ENCODE results near the gene SASH3.

Gene SASH3

GRCh38 chrX:129781680-129782495 is 2.1 kb downstream of the SASH3 start:
- no peak for FAIRE-seq

GRCh38 chrX:129782706-129783105 is 3.0 kb downstream of the SASH3 start:
- FAIRE-seq (no peak), DNase-seq (ENCODE audit: insufficient read length, low spot score) (no peak)

More at GRCh38 chrX:129781680-129782495, 2.1 kb downstream of the SASH3 start:
- TF ChIP-seq PAX5 (IDR thresholded peaks at IDR 0.05; ENCODE audit: insufficient read depth, low read length, severe bottlenecking) (no peak), TAF1 (IDR thresholded peaks at IDR 0.05; ENCODE audit: low read depth, low read length) (no peak), POLR2A (IDR thresholded peaks at IDR 0.05; ENCODE audit: low read depth, low read length) (no peak), POLR2AphosphoS5 (IDR thresholded peaks at IDR 0.05; ENCODE audit: low read depth, low read length) (no peak), POU2F2 (IDR thresholded peaks at IDR 0.05; ENCODE audit: low read depth, low read length) (no peak), SPI1 (IDR thresholded peaks at IDR 0.05; ENCODE audit: low read depth, low read length) (no peak)
- DNase-seq (ENCODE audit: insufficient read length, low spot score), result no peak

GRCh38 chrX:129783291-129783713 is 3.6 kb downstream of the SASH3 start:
- TF ChIP-seq PAX5 (IDR thresholded peaks at IDR 0.05; ENCODE audit: insufficient read depth, low read length, severe bottlenecking), result no peak
- TF ChIP-seq TAF1 (IDR thresholded peaks at IDR 0.05; ENCODE audit: low read depth, low read length), result no peak
- TF ChIP-seq POU2F2 (IDR thresholded peaks at IDR 0.05; ENCODE audit: low read depth, low read length), result no peak
- TF ChIP-seq POLR2AphosphoS5 (IDR thresholded peaks at IDR 0.05; ENCODE audit: low read depth, low read length), result no peak
- no peak for TF ChIP-seq POLR2A (IDR thresholded peaks at IDR 0.05; ENCODE audit: low read depth, low read length)
- no peak for TF ChIP-seq SPI1 (IDR thresholded peaks at IDR 0.05; ENCODE audit: low read depth, low read length)
- FAIRE-seq (peak; percentile 67), DNase-seq (ENCODE audit: insufficient read length, low spot score) (no peak)

More at GRCh38 chrX:129782706-129783105, 3.0 kb downstream of the SASH3 start:
- TF ChIP-seq TAF1 (IDR thresholded peaks at IDR 0.05; ENCODE audit: low read depth, low read length) (no peak), SPI1 (IDR thresholded peaks at IDR 0.05; ENCODE audit: low read depth, low read length) (peak; percentile 47), POU2F2 (IDR thresholded peaks at IDR 0.05; ENCODE audit: low read depth, low read length) (no peak)

- peak; percentile 57 for FAIRE-seq
- no peak for DNase-seq (ENCODE audit: insufficient read length, low spot score)
- TF ChIP-seq POLR2AphosphoS5 (IDR thresholded peaks at IDR 0.05; ENCODE audit: low read depth, low read length) (no peak), PAX5 (IDR thresholded peaks at IDR 0.05; ENCODE audit: insufficient read depth, low read length, severe bottlenecking) (no peak)
Observed at GRCh38 chrX:129784371-129784770, 4.6 kb downstream of the SASH3 start.

GRCh38 chrX:129785160-129785947 is 5.6 kb downstream of the SASH3 start:
- FAIRE-seq (peak; percentile 66), DNase-seq (ENCODE audit: insufficient read length, low spot score) (no peak)
- TF ChIP-seq POLR2A (IDR thresholded peaks at IDR 0.05; ENCODE audit: low read depth, low read length) (no peak), SPI1 (IDR thresholded peaks at IDR 0.05; ENCODE audit: low read depth, low read length) (no peak), POU2F2 (IDR thresholded peaks at IDR 0.05; ENCODE audit: low read depth, low read length) (no peak), PAX5 (IDR thresholded peaks at IDR 0.05; ENCODE audit: insufficient read depth, low read length, severe bottlenecking) (no peak), POLR2AphosphoS5 (IDR thresholded peaks at IDR 0.05; ENCODE audit: low read depth, low read length) (no peak), TAF1 (IDR thresholded peaks at IDR 0.05; ENCODE audit: low read depth, low read length) (no peak)

- DNase-seq (ENCODE audit: insufficient read length, low spot score), result no peak
- TF ChIP-seq POLR2AphosphoS5 (IDR thresholded peaks at IDR 0.05; ENCODE audit: low read depth, low read length), result no peak
- TF ChIP-seq SPI1 (IDR thresholded peaks at IDR 0.05; ENCODE audit: low read depth, low read length), result peak; percentile 100
- TF ChIP-seq POU2F2 (IDR thresholded peaks at IDR 0.05; ENCODE audit: low read depth, low read length), result 0 out of 2 replicates have a peak, but pooled peaks have one; percentile 10
- peak; percentile 95 for FAIRE-seq
Observed at GRCh38 chrX:129786210-129786651, 6.5 kb downstream of the SASH3 start.

GRCh38 chrX:129787336-129788055 is 7.7 kb downstream of the SASH3 start:
- FAIRE-seq (no peak), DNase-seq (ENCODE audit: insufficient read length, low spot score) (no peak)
- TF ChIP-seq SPI1 (IDR thresholded peaks at IDR 0.05; ENCODE audit: low read depth, low read length), result no peak
- TF ChIP-seq TAF1 (IDR thresholded peaks at IDR 0.05; ENCODE audit: low read depth, low read length), result no peak
- TF ChIP-seq POU2F2 (IDR thresholded peaks at IDR 0.05; ENCODE audit: low read depth, low read length), result no peak
- TF ChIP-seq POLR2A (IDR thresholded peaks at IDR 0.05; ENCODE audit: low read depth, low read length), result no peak
- TF ChIP-seq POLR2AphosphoS5 (IDR thresholded peaks at IDR 0.05; ENCODE audit: low read depth, low read length), result no peak
- no peak for TF ChIP-seq PAX5 (IDR thresholded peaks at IDR 0.05; ENCODE audit: insufficient read depth, low read length, severe bottlenecking)

GRCh38 chrX:129788527-129788926 is 8.8 kb downstream of the SASH3 start:
- no peak for TF ChIP-seq TAF1 (IDR thresholded peaks at IDR 0.05; ENCODE audit: low read depth, low read length)
- TF ChIP-seq SPI1 (IDR thresholded peaks at IDR 0.05; ENCODE audit: low read depth, low read length), result no peak
- TF ChIP-seq POLR2AphosphoS5 (IDR thresholded peaks at IDR 0.05; ENCODE audit: low read depth, low read length), result no peak
- TF ChIP-seq POLR2A (IDR thresholded peaks at IDR 0.05; ENCODE audit: low read depth, low read length), result no peak
- no peak for TF ChIP-seq POU2F2 (IDR thresholded peaks at IDR 0.05; ENCODE audit: low read depth, low read length)
- TF ChIP-seq PAX5 (IDR thresholded peaks at IDR 0.05; ENCODE audit: insufficient read depth, low read length, severe bottlenecking), result no peak
- FAIRE-seq (peak; percentile 51), DNase-seq (ENCODE audit: insufficient read length, low spot score) (no peak)

- DNase-seq (ENCODE audit: insufficient read length, low spot score) (no peak), FAIRE-seq (peak; percentile 48)
- TF ChIP-seq PAX5 (IDR thresholded peaks at IDR 0.05; ENCODE audit: insufficient read depth, low read length, severe bottlenecking), result no peak
- no peak for TF ChIP-seq POU2F2 (IDR thresholded peaks at IDR 0.05; ENCODE audit: low read depth, low read length)
- no peak for TF ChIP-seq SPI1 (IDR thresholded peaks at IDR 0.05; ENCODE audit: low read depth, low read length)
- no peak for TF ChIP-seq POLR2A (IDR thresholded peaks at IDR 0.05; ENCODE audit: low read depth, low read length)
- TF ChIP-seq POLR2AphosphoS5 (IDR thresholded peaks at IDR 0.05; ENCODE audit: low read depth, low read length), result no peak
- no peak for TF ChIP-seq TAF1 (IDR thresholded peaks at IDR 0.05; ENCODE audit: low read depth, low read length)
Observed at GRCh38 chrX:129790146-129790545, 10.4 kb downstream of the SASH3 start.
